HepG2 (cell line): ENCODE data around the gene TNNT1. TPM values are rescaled to one million over a fixed set of nuclear protein-coding genes. Genes with fewer than 3 reads are reported as not detected.

Experiments used
- ATAC-seq: fragments of 200-7000 bp; cut with Tn5 transposase; 3 replicates; pipeline ENCODE4 v1.9.1; 2020; ENCODE audit warnings: mild to moderate bottlenecking, moderate library complexity
- BruUV-seq: library from RNA; stranded (reverse); fragments of 400-500 nt; replicated peaks from 2 replicates; lab custom pipeline; 2021; lab: Mats Ljungman, UMichigan
- CTCF ChIA-PET: fragments of 300-600 bp; formaldehyde crosslinking; extraction: SDS; loops from one replicate; lab custom pipeline; 2021; ENCODE audit warnings: low total read pairs, inconsistent platforms, low intra/inter-chr PET ratio; lab: Yijun Ruan, JAX
- POLR2A ChIA-PET: fragments of 350-600 bp; sonication (Branson Sonifier 250); formaldehyde crosslinking; loops from one replicate; lab custom pipeline; 2020; ENCODE audit warnings: antibody characterized with exemption, inconsistent platforms; lab: Yijun Ruan, JAX
- DNase-seq: peaks from one replicate; pipeline ENCODE4 v3.0.0-alpha.2; 2015; ENCODE audit warnings: low spot score
- FAIRE-seq: peaks from 3 replicates; lab custom pipeline; 2011; peaks lifted over from hg19 to GRCh38; lab: Jason Lieb, UNC
- H2AFZ ChIP-seq: one replicate; pipeline ENCODE4 v1.6.1; 2011; ENCODE audit warnings: low read length, inconsistent platforms
- H3K27ac ChIP-seq: fragments of 300-600 bp; 3 replicates; pipeline ENCODE4 v1.8.0; 2011; ENCODE audit warnings: mixed run types, mild to moderate bottlenecking, mixed read lengths, low read length, inconsistent platforms; ENCODE audit not compliant: insufficient read depth; ENCODE audit errors: extremely low read length
- H3K27me3 ChIP-seq, 2 experiments: fragments of 200-600 bp in 1 of 2; 2 replicates in 1 of 2; 3 replicates in 1 of 2; pipeline versions ENCODE4 v1.6.0 to v1.8.0; 2011; ENCODE audit warnings: low read length in 2 of 2, mild to moderate bottlenecking in 2 of 2, moderate library complexity in 2 of 2, inconsistent platforms in 1 of 2; ENCODE audit not compliant: insufficient read depth in 2 of 2, control insufficient read depth in 1 of 2
- H3K36me3 ChIP-seq, 2 experiments: fragments of 200-600 bp in 1 of 2; replicated peaks in 1 of 2; 2 replicates in 1 of 2; 3 replicates in 1 of 2; pipeline versions ENCODE4 v1.5.1 to v1.8.0; 2011; ENCODE audit warnings: low read length in 2 of 2, inconsistent platforms in 1 of 2; ENCODE audit not compliant: insufficient read depth in 2 of 2, control insufficient read depth in 1 of 2
- H3K4me1 ChIP-seq: 2 replicates; pipeline ENCODE4 v1.5.1; 2012; ENCODE audit warnings: low read length, inconsistent platforms; ENCODE audit not compliant: insufficient read depth
- H3K4me2 ChIP-seq: 2 replicates; pipeline ENCODE4 v1.6.0; 2011; ENCODE audit warnings: low read depth, low read length, inconsistent platforms
- H3K4me3 ChIP-seq, 3 experiments: fragments of 200-600 bp in 1 of 3; sonication (generic), shearing (Covaris generic) in 1 of 3; replicated peaks in 1 of 3; 2 replicates each; pipeline ENCODE4 v1.5.1; 2011 to 2016; ENCODE audit warnings: low read length in 3 of 3, inconsistent platforms in 2 of 3, low read depth in 2 of 3, mild to moderate bottlenecking in 2 of 3, control low read depth in 1 of 3, mixed read lengths in 1 of 3; ENCODE audit not compliant: insufficient read depth in 1 of 3
- H3K79me2 ChIP-seq: one replicate; pipeline ENCODE4 v1.6.1; 2011; ENCODE audit warnings: low read length, inconsistent platforms; ENCODE audit not compliant: insufficient read depth
- H3K9ac ChIP-seq: 2 replicates; pipeline ENCODE4 v1.6.0; 2011; ENCODE audit warnings: mild to moderate bottlenecking, low read depth, low read length, inconsistent platforms; ENCODE audit not compliant: insufficient read depth
- H3K9me3 ChIP-seq: 2 replicates; pipeline ENCODE4 v1.5.1; 2012; ENCODE audit warnings: mild to moderate bottlenecking, low read length
- H4K20me1 ChIP-seq: 2 replicates; pipeline ENCODE4 v1.6.0; 2011; ENCODE audit warnings: inconsistent platforms, mild to moderate bottlenecking, low read length, moderate library complexity; ENCODE audit not compliant: insufficient read depth
- AFF4 ChIP-seq: sonication (generic); formaldehyde crosslinking; IDR thresholded peaks from 2 replicates; pipeline ENCODE4 v1.4.0; 2020; ENCODE audit warnings: missing genetic modification reagents
- NCOR1 ChIP-seq: fragments of 200-600 bp; sonication (generic); IDR thresholded peaks from 2 replicates; pipeline ENCODE4 v1.7.0; 2017; ENCODE audit warnings: antibody characterized with exemption, low read length, borderline replicate concordance
- NR2C2 ChIP-seq: sonication (generic); formaldehyde crosslinking; IDR thresholded peaks from 2 replicates; pipeline ENCODE4 v1.4.0; 2020; ENCODE audit warnings: missing genetic modification reagents, mild to moderate bottlenecking, moderate library complexity, borderline replicate concordance
- SNAI1 ChIP-seq: sonication (generic); formaldehyde crosslinking; IDR thresholded peaks from 2 replicates; pipeline ENCODE4 v1.5.0; 2020; ENCODE audit warnings: mild to moderate bottlenecking, missing genetic modification reagents, borderline replicate concordance
- SNRNP70 ChIP-seq: fragments of 200-400 bp; formaldehyde crosslinking; IDR thresholded peaks from 2 replicates; pipeline ENCODE4 v1.6.1; 2017; ENCODE audit warnings: mild to moderate bottlenecking, low read depth, low read length, moderate library complexity
- ZBTB38 ChIP-seq: sonication (generic); formaldehyde crosslinking; IDR thresholded peaks from 2 replicates; pipeline ENCODE4 v1.5.1; 2020; ENCODE audit warnings: mild to moderate bottlenecking, missing genetic modification reagents
- ZNF143 ChIP-seq: sonication (generic); formaldehyde crosslinking; IDR thresholded peaks from 2 replicates; pipeline ENCODE4 v1.4.0; 2020; ENCODE audit warnings: missing genetic modification reagents
- ZNF24 ChIP-seq: fragments of 450-650 bp; IDR thresholded peaks from 2 replicates; pipeline ENCODE4 v1.6.1; 2017; ENCODE audit warnings: antibody characterized with exemption, mild to moderate bottlenecking
- ZNF501 ChIP-seq: sonication (generic); formaldehyde crosslinking; IDR thresholded peaks from 2 replicates; pipeline ENCODE4 v1.5.1; 2020; ENCODE audit warnings: mild to moderate bottlenecking, moderate library complexity, missing genetic modification reagents
- ZNF678 ChIP-seq: sonication (generic); formaldehyde crosslinking; IDR thresholded peaks from 2 replicates; pipeline ENCODE4 v1.4.0; 2020; ENCODE audit warnings: mild to moderate bottlenecking, missing genetic modification reagents
- WGBS: methylation state at CpG from one replicate; pipeline ENCODE4 v1.1.6; 2017; ENCODE audit warnings: low lambda C conversion rate; 5-methylcytosine and 5-hydroxymethylcytosine counted together
- in situ Hi-C: cut with HindIII; loops from 2 replicates; pipeline ENCODE4 v1.10.0; 2017; ENCODE audit warnings: low pct_unique_long_range_greater_than_20kb; ENCODE audit not compliant: extremely low pct_ligation_motif_present
- intact Hi-C: fragments of 100-400 bp; cut with micrococcal nuclease; formaldehyde crosslinking; loops from one replicate; pipeline ENCODE4 v1.10.0; 2022; ENCODE audit not compliant: unreplicated experiment
- polyA plus RNA-seq, 8 experiments: library from polyadenylated mRNA; depleted of rRNA in 3 of 8; stranded (reverse) in 7 of 8; unstranded in 1 of 8; fragments of >200 nt; fragmentation: Illumina TruSeq in 4 of 8; extraction: Trizol in 4 of 8; gene quantifications; 2 replicates each; pipeline versions ENCODE4 v1.2.1 to v1.2.3, GENCODE V29; 2011 to 2016; ENCODE audit warnings: low read depth in 4 of 8, missing spikeins in 1 of 8, mixed read lengths in 1 of 8; ENCODE audit not compliant: insufficient read depth in 1 of 8
- total RNA-seq, 5 experiments: library from RNA; depleted of rRNA; stranded (reverse); fragments of >200 nt; fragmentation: Illumina TruSeq; extraction: Trizol; gene quantifications; 2 replicates each; pipeline ENCODE4 v1.2.3, GENCODE V29; 2016; ENCODE audit warnings: low read depth in 1 of 5

The TNNT1 gene
- total and polyA plus RNA-seq, 2 of the 13 experiments (the other 11 are each of a cell fraction or from before 2014, with no cell fraction given): 1.3 to 2.4 TPM

GRCh38 chr19:55118401-55118991, 30.5 kb downstream of the TNNT1 start:
- no TSS peak for BruUV-seq
- no peak for FAIRE-seq
- H3K4me2 ChIP-seq: peak overlapping the region; percentile 81
- peaks cover 43% of the 10 kb centered on the region for H3K4me1 ChIP-seq
- 86% methylated on average over 15 of the region's 22 CpGs for WGBS
- TF ChIP-seq SNAI1: 0 out of 2 replicates have a peak, but pooled peaks have one; percentile 10
- no peak for TF ChIP-seq ZNF678 (CRISPR knock-in tag)
- TF ChIP-seq NCOR1: no peak
- TF ChIP-seq NR2C2 (CRISPR knock-in tag): 0 out of 2 replicates have a peak, but pooled peaks have one; percentile 5
- TF ChIP-seq AFF4 (CRISPR knock-in tag): no peak
- TF ChIP-seq ZNF501 (CRISPR knock-in tag): 0 out of 2 replicates have a peak, but pooled peaks have one; percentile 5
- peak; percentile 61; the same call in 1 of the 2 replicates for TF ChIP-seq ZBTB38
- peak; percentile 42; the same call in 1 of the 2 replicates for TF ChIP-seq ZNF24
- no peak for TF ChIP-seq SNRNP70
- TF ChIP-seq ZNF143 (CRISPR knock-in tag): peak; percentile 76
- ATAC-seq: no peak
- H4K20me1 ChIP-seq: peaks cover 14% of the 10 kb centered on the region
- no peak overlapping the region for H2AFZ ChIP-seq
- DNase-seq: no peak
- no peak overlapping the region for H3K27ac ChIP-seq
- H3K79me2 ChIP-seq: peaks cover 29% of the 10 kb centered on the region
- H3K9me3 ChIP-seq: no peaks in the 10 kb centered on the region
- peaks cover 0 to 12% of the 10 kb centered on the region in 2 experiments; a peak in 2 of 5 replicates for H3K27me3 ChIP-seq
- intact Hi-C loops: no loop called here
- no peaks in the 10 kb centered on the region for H3K36me3 ChIP-seq
- peak overlapping the region; percentile 73 for H3K9ac ChIP-seq
- ChIA-PET POLR2A (interaction anchor here (1.3 to 1.7 kb wide), 5 partner anchors 55 to 358 kb away, joined by 3 to 7 read pairs (median 3); partner anchors contain the start of genes ISOC2, RDH13 and ZNF628), CTCF (no interaction called here)
- H3K4me3 ChIP-seq: peak overlapping the region; percentile 86 to 99 (median 98)
- in situ Hi-C loops: no loop called here
